Keratinocyte (primary cell): Measurements from ENCODE around the gene PCNX4. TPM values are rescaled to one million over a fixed set of nuclear protein-coding genes. Genes with fewer than 3 reads are reported as not detected.

Experiments
- DNase-seq: peaks from one replicate; pipeline ENCODE4 v3.0.0-alpha.2; 2011; ENCODE audit warnings: low read depth, missing footprints, low spot score
- FAIRE-seq: peaks from 2 replicates; lab custom pipeline; 2011; peaks lifted over from hg19 to GRCh38; lab: Jason Lieb, UNC
- H2AFZ ChIP-seq: 2 replicates; pipeline ENCODE4 v1.6.0; 2012; ENCODE audit warnings: low read length, control low read depth, inconsistent platforms; ENCODE audit not compliant: control insufficient read depth
- H3K27ac ChIP-seq: 2 replicates; pipeline ENCODE4 v1.5.1; 2011; ENCODE audit warnings: low read length; ENCODE audit not compliant: control insufficient read depth, insufficient read depth
- H3K27me3 ChIP-seq: 3 replicates; pipeline ENCODE4 v1.6.0; 2011; ENCODE audit warnings: low read length; ENCODE audit not compliant: control insufficient read depth, insufficient read depth; ENCODE audit errors: extremely low read depth
- H3K36me3 ChIP-seq, 2 experiments: 2 replicates in 1 of 2; 3 replicates in 1 of 2; pipeline ENCODE4 v1.5.1; 2011; ENCODE audit warnings: low read length in 2 of 2, mild to moderate bottlenecking in 1 of 2; ENCODE audit not compliant: control insufficient read depth in 2 of 2, insufficient read depth in 2 of 2; ENCODE audit errors: extremely low read depth in 1 of 2
- H3K4me1 ChIP-seq: 3 replicates; pipeline ENCODE4 v1.5.1; 2011; ENCODE audit warnings: low read length; ENCODE audit not compliant: control insufficient read depth, insufficient read depth; ENCODE audit errors: extremely low read depth
- H3K4me2 ChIP-seq: 3 replicates; pipeline ENCODE4 v1.6.0; 2011; ENCODE audit warnings: low read depth, low read length; ENCODE audit not compliant: control insufficient read depth, insufficient read depth; ENCODE audit errors: extremely low read depth
- H3K4me3 ChIP-seq, 3 experiments: fragments of 200-600 bp in 1 of 3; sonication (generic) in 1 of 3; 2 replicates in 2 of 3; 3 replicates in 1 of 3; pipeline ENCODE4 v1.5.1; 2011 to 2016; ENCODE audit warnings: low read length in 3 of 3, mild to moderate bottlenecking in 3 of 3, control low read depth in 2 of 3, inconsistent platforms in 1 of 3, low read depth in 1 of 3, mixed read lengths in 1 of 3, mixed run types in 1 of 3, moderate library complexity in 1 of 3; ENCODE audit not compliant: control insufficient read depth in 2 of 3, insufficient read depth in 2 of 3; ENCODE audit errors: extremely low read depth in 1 of 3
- H3K79me2 ChIP-seq: 2 replicates; pipeline ENCODE4 v1.6.0; 2012; ENCODE audit warnings: low read length; ENCODE audit not compliant: control insufficient read depth, insufficient read depth
- H3K9ac ChIP-seq: 3 replicates; pipeline ENCODE4 v1.6.0; 2011; ENCODE audit warnings: low read length; ENCODE audit not compliant: control insufficient read depth, insufficient read depth; ENCODE audit errors: extremely low read depth
- H3K9me1 ChIP-seq: 3 replicates; pipeline ENCODE4 v1.6.0; 2011; ENCODE audit warnings: low read length; ENCODE audit not compliant: control insufficient read depth, insufficient read depth; ENCODE audit errors: extremely low read depth
- H3K9me3 ChIP-seq: 2 replicates; pipeline ENCODE4 v1.5.1; 2012; ENCODE audit warnings: low read depth, low read length; ENCODE audit not compliant: control insufficient read depth
- H4K20me1 ChIP-seq: 3 replicates; pipeline ENCODE4 v1.6.0; 2011; ENCODE audit warnings: low read length; ENCODE audit not compliant: control insufficient read depth, insufficient read depth; ENCODE audit errors: extremely low read depth
- EZH2 ChIP-seq: IDR thresholded peaks from one replicate; pipeline ENCODE4 v1.6.1; 2012; ENCODE audit warnings: inconsistent platforms, mild to moderate bottlenecking, low read length, moderate library complexity
- dilution Hi-C: fragments of 300-500 bp; cut with MboI; formaldehyde crosslinking; loops from one replicate; pipeline ENCODE4 v1.7.0; 2020; ENCODE audit warnings: low sequenced_read_pairs; ENCODE audit not compliant: extremely low pct_ligation_motif_present
- polyA plus RNA-seq, 5 experiments: library from polyadenylated mRNA; depleted of rRNA in 3 of 5; stranded (reverse) in 3 of 5; stranded (forward) in 1 of 5; unstranded in 1 of 5; fragments of >200 nt; gene quantifications; 1 replicate in 1 of 5; 2 replicates in 3 of 5; 3 replicates in 1 of 5; pipeline versions ENCODE4 v1.2.1 to v1.2.3, GENCODE V29; 2011 to 2012; ENCODE audit warnings: missing spikeins in 2 of 5, low read depth in 1 of 5, low replicate concordance in 1 of 5
- TF ChIP-seq, protein P1 (sequence below), 3 experiments: IDR thresholded peaks in 1 of 3; conservative IDR thresholded peaks in 1 of 3; optimal IDR thresholded peaks in 1 of 3; 2 replicates in 2 of 3; 3 replicates in 1 of 3; pipeline versions ENCODE3 to v1.5.1; 2011; ENCODE audit warnings: low read length in 3 of 3, mild to moderate bottlenecking in 3 of 3, moderate library complexity in 2 of 3, control low read depth in 1 of 3, inconsistent platforms in 1 of 3; ENCODE audit not compliant: insufficient read depth in 2 of 3; ENCODE audit errors: extremely low read depth in 1 of 3

PCNX4 gene
- polyA plus RNA-seq, 1 donor (not counting 4 experiments of a cell fraction or from before 2014, with no cell fraction given), result 49.8 TPM

DNA sequence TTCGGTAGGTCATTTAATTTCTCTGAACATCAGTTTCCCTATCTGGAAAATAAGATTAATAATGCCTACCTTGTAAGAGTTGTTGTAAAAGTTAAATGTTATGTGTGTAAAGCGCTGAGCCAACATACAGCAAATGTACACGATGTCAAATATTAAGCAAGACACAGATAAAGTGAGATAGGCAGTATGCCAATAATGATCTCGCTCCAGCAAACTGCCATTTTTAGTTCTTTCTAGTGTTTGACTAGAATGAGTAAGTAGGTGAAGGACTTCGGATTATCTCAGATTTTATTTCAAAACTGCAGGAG is 72.6 kb downstream of the PCNX4 start:
- peak overlapping the region; percentile 88 for H3K9ac ChIP-seq
- peaks cover 18% of the 10 kb centered on the region for H3K4me1 ChIP-seq
- H2AFZ ChIP-seq, result peak overlapping the region; percentile 70
- TF ChIP-seq, protein P1, sequence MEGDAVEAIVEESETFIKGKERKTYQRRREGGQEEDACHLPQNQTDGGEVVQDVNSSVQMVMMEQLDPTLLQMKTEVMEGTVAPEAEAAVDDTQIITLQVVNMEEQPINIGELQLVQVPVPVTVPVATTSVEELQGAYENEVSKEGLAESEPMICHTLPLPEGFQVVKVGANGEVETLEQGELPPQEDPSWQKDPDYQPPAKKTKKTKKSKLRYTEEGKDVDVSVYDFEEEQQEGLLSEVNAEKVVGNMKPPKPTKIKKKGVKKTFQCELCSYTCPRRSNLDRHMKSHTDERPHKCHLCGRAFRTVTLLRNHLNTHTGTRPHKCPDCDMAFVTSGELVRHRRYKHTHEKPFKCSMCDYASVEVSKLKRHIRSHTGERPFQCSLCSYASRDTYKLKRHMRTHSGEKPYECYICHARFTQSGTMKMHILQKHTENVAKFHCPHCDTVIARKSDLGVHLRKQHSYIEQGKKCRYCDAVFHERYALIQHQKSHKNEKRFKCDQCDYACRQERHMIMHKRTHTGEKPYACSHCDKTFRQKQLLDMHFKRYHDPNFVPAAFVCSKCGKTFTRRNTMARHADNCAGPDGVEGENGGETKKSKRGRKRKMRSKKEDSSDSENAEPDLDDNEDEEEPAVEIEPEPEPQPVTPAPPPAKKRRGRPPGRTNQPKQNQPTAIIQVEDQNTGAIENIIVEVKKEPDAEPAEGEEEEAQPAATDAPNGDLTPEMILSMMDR (optimal IDR thresholded peaks at IDR 0.05 in 1 of 3, IDR thresholded peaks at IDR 0.05 in 1 of 3, conservative IDR thresholded peaks at IDR 0.05 in 1 of 3; ENCODE audit: extremely low read depth in 1 of 3, insufficient read depth in 2 of 3, low read length in 3 of 3), result no peak
- TF ChIP-seq EZH2, result no peak
- no peaks in the 10 kb centered on the region for H4K20me1 ChIP-seq
- H3K27me3 ChIP-seq, result no peaks in the 10 kb centered on the region
- peak overlapping the region; percentile 80 for H3K4me2 ChIP-seq
- peak overlapping the region; percentile 50 to 82 (median 80) for H3K4me3 ChIP-seq
- no peaks in the 10 kb centered on the region for H3K9me1 ChIP-seq
- H3K36me3 ChIP-seq, result no peaks in the 10 kb centered on the region
- H3K9me3 ChIP-seq, result no peaks in the 10 kb centered on the region
- dilution Hi-C loops, result no loop called here
- FAIRE-seq (no peak), DNase-seq (no peak)
- H3K79me2 ChIP-seq, result peaks cover 27% of the 10 kb centered on the region
- peak overlapping the region; percentile 80 for H3K27ac ChIP-seq

DNA sequence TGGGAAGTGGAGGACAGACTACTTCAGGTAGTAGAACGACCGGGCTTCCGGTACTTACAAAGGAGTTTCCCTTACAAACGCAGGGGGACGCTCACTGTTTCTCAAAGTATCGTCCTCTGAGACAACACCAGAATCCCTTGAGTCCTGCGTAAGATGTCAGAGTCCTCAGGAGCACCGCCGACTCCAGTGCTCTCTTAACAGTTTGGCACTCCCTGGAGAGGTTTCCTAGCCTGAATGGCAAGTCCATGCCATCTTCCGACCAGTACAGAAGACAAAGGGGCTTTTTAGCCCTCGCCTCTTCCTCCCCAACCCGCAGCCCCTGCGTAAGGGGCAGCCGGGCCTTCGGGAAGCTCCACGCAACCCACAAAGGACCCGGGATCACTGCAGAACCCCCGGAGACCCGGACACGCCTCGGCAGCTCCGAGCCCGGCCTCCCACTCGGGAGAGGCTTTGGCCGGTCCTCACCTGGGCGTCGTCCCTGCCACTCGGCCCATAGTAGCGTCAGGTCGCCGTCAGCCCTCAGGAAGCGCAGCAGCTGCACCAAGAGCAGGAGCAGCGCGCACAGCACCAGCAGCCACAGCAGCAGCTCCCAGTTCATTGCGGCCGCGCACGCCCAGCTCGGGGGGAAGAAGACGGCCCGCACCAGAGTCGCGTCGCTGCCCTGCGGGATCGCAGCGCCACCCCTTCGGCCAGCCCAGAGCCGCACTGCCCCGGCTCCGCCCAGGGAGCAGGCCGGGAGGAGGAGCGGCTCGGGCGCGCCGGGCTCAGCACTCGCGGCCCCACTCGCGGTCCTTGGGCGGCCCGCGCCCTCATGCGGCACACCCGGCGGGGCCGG is 73.2 kb downstream of the PCNX4 start, which contains the start of gene DHRS7:
TSS of gene DHRS7 (minus strand) at position 687 of the 835 bp plus-strand sequence. CDS start at position 598, 89 bp downstream.
- Histone ChIP-seq H3K9ac (peak within 1 kb of the TSS; percentile 88), H3K4me1 (peaks cover 18% of the 10 kb centered on the region), H3K4me2 (peak within 1 kb of the TSS; percentile 80), H3K36me3 (no peaks in the 10 kb centered on the region), H3K79me2 (peaks cover 24% of the 10 kb centered on the region), H3K9me3 (no peaks in the 10 kb centered on the region), H3K9me1 (no peaks in the 10 kb centered on the region), H3K4me3 (peak within 1 kb of the TSS; percentile 50 to 82 (median 80)), H3K27ac (peak within 1 kb of the TSS; percentile 80), H3K27me3 (no peaks in the 10 kb centered on the region), H2AFZ (peak within 1 kb of the TSS; percentile 82), H4K20me1 (no peaks in the 10 kb centered on the region)
- FAIRE-seq (peak; percentile 82), DNase-seq (no peak)
- TF ChIP-seq EZH2, result no peak
- TF ChIP-seq, protein P1 (optimal IDR thresholded peaks at IDR 0.05 in 1 of 3, IDR thresholded peaks at IDR 0.05 in 1 of 3, conservative IDR thresholded peaks at IDR 0.05 in 1 of 3; ENCODE audit: extremely low read depth in 1 of 3, insufficient read depth in 2 of 3, low read length in 3 of 3), result peak; percentile 31 to 49 (median 40)
- dilution Hi-C loops, result no loop called here
